Activated naive CD4-positive, alpha-beta T cell treated with Interleukin-2 at 50 U/mL for 16 hours (primary cell): ENCODE data around the gene RAPGEF2.
"Not testable (repeated sequence)": the region's sequence is repeated elsewhere in the genome, so short reads cannot be mapped to it uniquely, and the experiment has no call there.

ENCODE experiments used
- DNase-seq: peaks from one replicate; pipeline ENCODE4 v3.0.0-alpha.2; 2020

RAPGEF2 gene

DNA sequence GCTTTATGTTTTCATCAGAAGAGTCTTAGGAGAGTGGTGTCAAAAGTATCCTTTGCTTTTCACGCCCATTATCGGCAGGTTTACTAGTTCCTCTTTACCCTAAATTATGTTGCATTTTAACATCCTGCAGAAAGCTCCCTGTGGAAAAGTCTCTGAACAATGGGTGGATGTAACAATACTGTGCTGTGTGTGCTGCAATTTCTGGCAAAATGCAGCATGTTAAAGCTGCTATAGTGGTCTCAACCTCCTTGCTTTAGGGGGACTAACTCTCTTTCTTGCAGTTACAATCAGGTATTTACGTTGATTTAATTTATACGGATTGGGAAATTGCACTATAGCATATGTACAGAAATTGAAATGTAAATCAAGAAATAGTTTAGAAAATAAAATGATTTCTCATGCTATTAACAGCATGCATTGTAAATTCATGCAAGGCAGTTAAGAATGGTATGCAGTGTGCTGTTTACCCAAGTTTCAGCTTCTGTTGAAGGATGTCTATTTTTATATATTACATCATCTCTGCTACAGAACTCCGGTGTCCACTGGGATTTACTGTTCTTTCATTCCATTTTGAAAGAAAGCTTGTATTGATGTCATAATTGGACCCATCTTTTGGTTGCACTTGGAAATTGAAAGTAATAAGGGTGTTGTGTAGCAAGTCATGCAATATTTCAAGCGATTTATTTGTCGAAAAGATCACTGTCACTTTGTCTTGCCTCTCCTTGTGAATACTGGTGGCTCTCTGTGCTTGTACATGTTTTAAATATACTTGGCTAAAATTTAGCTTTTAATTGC is 145.7 kb downstream of the RAPGEF2 start:
- DNase-seq, result no peak

DNA sequence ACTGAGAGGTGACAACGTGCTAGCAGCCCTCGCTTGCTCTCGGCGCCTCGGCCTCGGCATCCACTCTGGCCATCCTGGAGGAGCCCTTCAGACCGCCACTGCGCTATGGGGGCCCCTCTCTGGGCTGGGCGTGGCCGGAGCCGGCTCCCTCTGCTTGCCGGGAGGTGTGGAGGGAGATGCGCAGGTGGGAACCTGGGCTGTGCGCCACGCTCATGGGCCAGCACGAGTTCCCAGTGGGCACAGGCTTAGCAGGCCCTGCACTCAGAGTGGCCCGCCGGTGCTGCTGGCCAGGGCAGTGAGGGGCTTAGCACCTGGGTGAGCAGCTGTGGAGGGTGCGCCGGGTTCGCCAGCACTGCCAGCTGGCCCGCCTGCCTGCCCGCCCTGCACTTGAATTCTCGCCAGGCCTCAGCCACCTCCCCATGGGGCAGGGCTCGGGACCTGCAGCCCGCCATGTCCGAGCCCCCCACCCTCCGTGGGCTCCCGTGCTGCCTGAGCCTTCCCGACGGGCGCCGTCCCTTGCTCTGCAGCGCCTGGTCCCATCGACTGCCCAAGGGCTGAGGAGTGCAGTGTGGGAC is 148.0 kb downstream of the RAPGEF2 start:
- DNase-seq, result no peak

DNA sequence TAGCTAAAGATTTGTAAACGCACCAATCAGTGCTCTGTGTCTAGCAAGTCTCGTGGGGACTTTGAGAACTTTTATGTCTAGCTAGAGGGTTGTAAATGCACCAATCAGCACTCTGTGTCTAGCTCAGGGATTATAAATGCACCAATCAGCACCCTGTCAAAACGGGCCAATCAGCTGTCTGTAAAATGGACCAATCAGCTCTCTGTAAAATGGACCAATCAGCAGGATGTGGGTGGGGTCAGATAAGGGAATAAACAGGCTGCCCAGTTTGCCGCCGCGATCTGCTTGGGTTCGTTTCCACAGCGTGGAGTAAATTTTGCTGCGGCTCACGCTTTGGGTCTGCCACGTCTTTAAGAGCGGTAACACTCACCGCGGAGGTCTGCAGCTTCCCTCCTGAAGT is 148.7 kb downstream of the RAPGEF2 start:
- not testable (repeated sequence) for DNase-seq

DNA sequence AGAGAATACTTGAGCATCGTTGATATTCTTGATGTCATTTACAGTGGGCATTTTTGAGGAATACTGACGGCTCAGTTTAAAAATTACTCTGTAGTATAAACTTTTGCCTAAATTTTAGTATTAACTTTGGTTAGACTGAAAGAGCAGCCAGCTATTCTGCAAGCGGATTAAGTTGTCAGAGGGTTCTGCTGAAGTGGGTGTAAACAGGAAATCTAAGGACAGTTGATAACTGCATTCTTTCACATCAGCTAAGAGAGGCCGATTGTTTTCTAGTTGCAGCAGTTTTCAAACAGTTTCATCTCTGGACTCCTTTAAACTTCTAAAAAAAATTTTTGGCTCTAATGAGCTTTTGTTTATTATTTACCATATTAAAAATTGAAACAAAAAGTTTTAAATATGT is 149.6 kb downstream of the RAPGEF2 start:
- DNase-seq, result no peak

DNA sequence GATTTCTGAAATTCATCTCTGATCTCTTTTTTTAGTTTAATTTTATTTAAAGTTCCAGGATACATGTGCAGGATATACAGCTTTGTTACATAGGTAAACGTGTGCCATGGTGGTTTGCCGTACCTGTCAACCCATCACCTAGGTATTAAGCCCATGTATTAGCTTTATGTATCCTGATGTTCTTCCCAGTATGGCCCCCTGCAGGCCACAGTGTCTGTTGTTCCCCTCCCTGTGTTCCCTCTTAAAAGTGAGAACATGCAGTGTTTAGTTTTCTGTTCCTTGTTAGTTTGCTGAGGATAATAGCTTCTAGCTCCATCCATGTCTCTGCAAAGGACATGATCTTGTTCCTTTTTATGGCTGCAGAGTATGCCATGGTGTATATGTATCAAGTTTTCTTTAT is 153.2 kb downstream of the RAPGEF2 start:
- DNase-seq, result no peak

DNA sequence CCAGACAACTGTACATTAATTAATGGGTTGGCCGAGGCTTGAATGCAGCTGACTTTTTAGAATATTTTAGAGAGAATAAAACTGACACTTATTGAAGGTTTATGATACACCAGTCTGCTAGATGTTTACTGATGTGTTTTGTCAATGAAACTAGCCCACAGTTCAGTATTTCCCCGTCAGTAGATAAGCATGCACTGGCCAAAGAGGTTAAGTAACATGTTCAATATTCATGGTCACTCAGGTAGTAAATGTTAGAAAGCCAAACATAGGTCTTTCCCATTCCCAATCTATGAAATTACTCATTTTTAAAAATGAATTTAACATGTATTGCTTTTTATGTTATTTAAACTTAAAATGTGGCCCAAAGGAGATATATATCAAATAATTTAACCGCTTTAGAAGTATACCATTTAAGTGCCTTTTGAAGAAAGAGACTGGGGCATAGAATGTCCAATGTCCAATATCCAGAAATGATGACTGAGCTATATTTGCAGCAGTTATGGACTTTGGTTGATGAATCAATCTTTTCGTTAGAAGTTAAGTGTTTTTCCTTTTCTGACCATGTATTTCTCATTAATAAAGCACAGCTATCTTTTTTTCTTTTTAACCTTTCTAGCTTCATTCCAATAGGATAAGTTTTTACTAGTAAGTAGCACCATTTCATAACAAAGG is 156.1 kb downstream of the RAPGEF2 start:
- DNase-seq, result no peak

DNA sequence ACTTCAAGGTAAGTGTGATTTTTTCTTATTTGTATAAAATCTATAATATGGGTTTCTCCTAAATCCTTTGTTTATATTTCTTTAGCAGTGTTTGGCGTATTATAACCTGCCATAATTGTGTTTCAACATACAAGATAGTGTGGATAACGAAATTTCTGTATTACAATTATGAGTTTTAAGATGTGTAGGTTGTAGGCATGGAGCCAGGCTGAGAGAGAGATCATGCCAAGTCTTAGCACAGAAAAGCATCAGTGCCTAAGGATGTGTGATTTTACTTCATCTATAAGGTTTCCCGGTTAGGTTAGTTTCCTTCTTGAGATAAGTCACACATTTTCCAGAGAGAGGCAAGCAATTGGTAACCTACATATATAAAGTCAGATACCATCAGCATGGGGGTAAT is 161.2 kb downstream of the RAPGEF2 start:
- DNase-seq, result no peak

DNA sequence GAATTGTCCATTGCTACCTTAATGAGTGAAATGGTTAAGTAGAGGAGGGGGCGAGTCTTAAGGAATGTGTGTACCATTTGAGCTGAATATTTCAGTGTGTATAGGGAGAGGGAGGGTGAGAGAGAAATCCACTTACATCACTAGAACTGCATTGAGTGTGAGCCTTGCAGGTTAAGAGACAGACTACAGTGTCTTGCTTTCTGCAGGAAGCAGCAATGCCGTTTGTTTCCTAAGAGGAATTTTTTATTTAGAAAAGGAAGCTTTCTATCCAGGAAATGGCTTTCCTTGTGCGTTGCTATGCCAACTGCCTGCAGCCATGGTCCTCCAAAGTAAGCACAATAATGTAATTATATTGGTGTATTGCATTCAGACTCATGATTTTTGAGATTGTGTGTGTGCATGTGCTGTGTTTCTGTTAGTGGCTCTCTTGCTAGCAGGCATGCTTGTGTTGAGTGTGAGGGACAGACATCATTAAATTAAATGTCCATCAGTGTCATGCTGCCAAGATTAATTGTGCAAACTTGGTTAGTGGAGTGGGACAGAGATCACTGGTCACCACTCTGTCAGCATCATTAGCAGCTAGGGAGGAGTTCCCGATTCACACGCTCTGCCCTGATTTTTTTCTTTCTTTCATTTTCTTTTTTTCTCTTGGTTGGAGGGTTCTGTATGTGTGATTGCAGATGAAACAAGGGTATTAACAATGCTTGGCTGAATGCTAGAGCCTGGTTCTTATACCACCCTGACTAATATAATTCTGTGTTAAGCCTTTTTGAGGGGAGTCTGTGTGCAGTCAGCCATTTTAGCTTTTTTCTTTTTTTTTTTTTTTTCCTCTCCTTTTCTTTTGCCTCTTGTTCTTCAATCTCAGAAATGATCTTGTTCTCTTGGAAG is 164.3 kb downstream of the RAPGEF2 start:
- no peak for DNase-seq

DNA sequence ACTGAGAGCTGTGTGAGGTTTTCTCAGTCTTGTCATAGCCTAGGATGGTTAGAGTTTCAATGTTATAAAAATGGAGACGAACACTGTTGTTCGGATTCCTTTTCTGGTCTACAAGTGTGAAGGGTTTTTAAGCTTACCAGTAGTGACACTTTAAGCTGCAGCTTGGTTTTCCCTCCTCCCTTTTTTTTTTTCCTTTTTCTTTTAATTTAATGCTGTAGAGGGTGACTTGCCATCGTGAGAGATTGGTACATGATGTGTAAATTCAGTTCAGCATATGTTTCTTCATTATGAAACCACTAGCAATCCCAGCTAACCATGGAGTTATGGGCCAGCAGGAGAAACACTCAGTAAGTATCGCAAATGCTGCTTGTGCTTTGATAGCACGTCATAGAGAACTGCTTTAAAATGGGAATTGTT is 165.0 kb downstream of the RAPGEF2 start:
- no peak for DNase-seq

- DNase-seq, result no peak
Measured at GRCh38 chr4:159268607-159269006, 165.7 kb downstream of the RAPGEF2 start.

DNA sequence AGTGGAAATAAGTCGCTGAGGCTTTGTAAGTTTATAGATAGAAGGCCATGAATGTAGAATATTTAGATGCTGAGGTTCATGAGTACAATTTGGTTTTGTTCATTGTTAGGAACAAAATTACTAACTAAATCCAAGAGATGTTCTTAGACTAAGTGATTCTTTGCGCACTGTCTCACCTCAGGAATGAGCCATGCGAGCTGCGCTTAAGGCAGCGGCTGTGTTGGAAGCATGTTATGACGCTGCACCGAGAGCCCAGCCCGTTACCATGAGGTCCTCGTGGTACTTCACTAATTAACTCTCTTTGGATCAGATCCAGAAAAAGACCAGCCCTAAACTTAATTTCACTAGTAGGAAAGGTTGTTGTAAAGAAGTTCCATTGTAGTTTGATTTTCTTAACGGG is 166.2 kb downstream of the RAPGEF2 start:
- no peak for DNase-seq

- DNase-seq, result no peak
Measured at GRCh38 chr4:159269956-159270355, 167.1 kb downstream of the RAPGEF2 start.

GRCh38 chr4:159271856-159272255 is 169.0 kb downstream of the RAPGEF2 start:
- DNase-seq, result no peak

DNA sequence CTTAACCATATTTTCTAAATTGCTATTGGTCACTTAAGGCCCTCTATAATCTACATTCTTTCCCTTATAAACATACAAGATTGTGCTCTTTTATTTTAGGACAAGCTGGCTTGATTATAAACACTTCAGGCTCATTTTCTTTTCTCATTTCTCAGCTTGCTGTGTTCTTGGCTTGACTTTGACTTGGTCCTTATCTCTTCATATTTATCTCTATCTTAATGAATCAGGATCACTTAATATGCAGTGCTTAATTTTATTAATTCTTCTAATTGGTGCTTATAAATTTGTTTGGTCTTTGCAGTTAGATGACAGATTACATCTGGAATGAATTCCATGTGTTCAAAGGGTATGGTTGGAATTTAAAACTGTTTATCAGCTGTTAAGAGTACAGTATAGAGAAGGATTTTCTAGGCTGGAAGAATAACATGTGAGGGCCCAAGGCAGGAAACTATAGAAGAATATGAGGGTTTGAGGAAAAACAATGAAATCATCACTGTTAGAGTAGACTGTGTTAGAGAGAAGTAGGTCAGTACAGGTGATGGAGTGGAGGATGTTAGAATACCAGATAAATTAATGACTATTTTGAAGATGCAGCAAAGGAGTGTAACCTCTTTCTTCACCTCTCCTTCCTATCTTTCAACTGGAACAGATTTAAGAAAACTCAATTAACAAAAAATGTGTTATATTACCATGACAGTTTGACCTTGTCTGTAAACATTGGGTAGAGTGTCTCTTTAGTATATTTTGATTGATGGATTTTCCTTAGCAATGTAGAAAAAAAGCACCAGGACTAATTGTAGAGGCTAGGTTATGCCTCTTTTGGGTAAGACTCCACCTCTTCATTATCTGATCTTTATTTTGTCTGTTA is 169.6 kb downstream of the RAPGEF2 start:
- DNase-seq, result no peak

- no peak for DNase-seq
Measured at GRCh38 chr4:159273141-159273438, 170.2 kb downstream of the RAPGEF2 start.

- no peak for DNase-seq
Measured at GRCh38 chr4:159273841-159274240, 171.0 kb downstream of the RAPGEF2 start.

- DNase-seq, result no peak
Measured at GRCh38 chr4:159278399-159278798, 175.5 kb downstream of the RAPGEF2 start.

GRCh38 chr4:159279084-159279483 is 176.2 kb downstream of the RAPGEF2 start:
- no peak for DNase-seq

- no peak for DNase-seq
Measured at GRCh38 chr4:159280442-159281172, 177.7 kb downstream of the RAPGEF2 start.

DNA sequence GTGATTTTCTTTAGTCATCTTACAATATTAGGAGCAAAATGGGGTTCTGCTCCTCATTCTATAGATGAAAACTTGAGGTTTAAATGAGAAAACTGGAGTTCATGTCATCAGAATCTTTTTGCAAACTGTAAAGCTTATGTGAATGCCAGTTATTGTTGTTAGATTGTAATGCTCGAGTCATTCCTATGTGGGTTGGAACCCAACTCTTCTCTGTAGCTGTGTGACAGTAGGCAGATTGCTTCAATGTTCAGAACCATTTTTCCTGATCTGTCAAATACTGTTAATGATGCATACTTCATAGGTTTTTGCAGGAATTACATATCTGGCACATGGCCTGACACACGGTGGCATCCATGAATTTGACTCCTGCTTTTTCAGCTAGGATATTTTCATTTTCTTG is 178.9 kb downstream of the RAPGEF2 start:
- DNase-seq, result no peak

- no peak for DNase-seq
Measured at GRCh38 chr4:159282329-159282728, 179.4 kb downstream of the RAPGEF2 start.

GRCh38 chr4:159282944-159283343 is 180.1 kb downstream of the RAPGEF2 start:
- DNase-seq, result no peak
